ENCODE data around the gene AAK1. TPM values are rescaled to one million over a fixed set of nuclear protein-coding genes. Genes with fewer than 3 reads are reported as not detected.

Gene AAK1
- total RNA-seq, 4 donors from 2014 or later: 15.5 to 28.1 (median 24.4) TPM

- H3K4me3 ChIP-seq (ENCODE audit: low read depth, poor library complexity, severe bottlenecking): no peak overlapping the region
- intact Hi-C loops (cut with DNase I; ENCODE audit: low total_unique reads): no loop called here
- TF ChIP-seq, protein P1, sequence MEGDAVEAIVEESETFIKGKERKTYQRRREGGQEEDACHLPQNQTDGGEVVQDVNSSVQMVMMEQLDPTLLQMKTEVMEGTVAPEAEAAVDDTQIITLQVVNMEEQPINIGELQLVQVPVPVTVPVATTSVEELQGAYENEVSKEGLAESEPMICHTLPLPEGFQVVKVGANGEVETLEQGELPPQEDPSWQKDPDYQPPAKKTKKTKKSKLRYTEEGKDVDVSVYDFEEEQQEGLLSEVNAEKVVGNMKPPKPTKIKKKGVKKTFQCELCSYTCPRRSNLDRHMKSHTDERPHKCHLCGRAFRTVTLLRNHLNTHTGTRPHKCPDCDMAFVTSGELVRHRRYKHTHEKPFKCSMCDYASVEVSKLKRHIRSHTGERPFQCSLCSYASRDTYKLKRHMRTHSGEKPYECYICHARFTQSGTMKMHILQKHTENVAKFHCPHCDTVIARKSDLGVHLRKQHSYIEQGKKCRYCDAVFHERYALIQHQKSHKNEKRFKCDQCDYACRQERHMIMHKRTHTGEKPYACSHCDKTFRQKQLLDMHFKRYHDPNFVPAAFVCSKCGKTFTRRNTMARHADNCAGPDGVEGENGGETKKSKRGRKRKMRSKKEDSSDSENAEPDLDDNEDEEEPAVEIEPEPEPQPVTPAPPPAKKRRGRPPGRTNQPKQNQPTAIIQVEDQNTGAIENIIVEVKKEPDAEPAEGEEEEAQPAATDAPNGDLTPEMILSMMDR (IDR thresholded peaks at IDR 0.05): no peak
- TF ChIP-seq POLR2A (IDR thresholded peaks at IDR 0.05): no peak
- WGBS, 2 donors: 75 to 82% methylated on average over 7 of the region's 7 CpGs
- no peak for DNase-seq (ENCODE audit: low spot score in 2 of 2)
Observed at GRCh38 chr2:69517410-69517809, 126.1 kb downstream of the AAK1 start.

DNA sequence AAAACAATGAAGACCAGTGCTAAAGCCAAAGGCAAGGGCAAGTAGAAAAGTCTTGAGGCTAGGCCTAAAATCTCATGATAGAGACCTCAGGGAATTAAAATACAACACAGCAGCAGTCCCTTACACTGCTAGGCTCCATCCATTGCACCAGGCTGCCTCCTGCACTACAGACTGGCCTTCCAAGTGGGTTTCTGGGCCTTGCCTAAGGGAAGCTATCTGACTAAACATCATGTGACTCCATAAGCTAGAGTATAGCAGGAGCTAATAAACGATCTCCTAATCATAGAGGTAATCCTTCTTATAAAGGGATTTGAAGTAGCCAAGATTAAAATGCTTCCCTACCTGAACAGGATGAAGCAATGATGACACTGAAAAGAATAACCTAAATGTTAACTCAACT is 128.7 kb downstream of the AAK1 start:
- WGBS, 2 donors: 58 to 61% methylated on average over 1 of the region's 1 CpG
- no peak for DNase-seq (ENCODE audit: low spot score in 2 of 2)
- intact Hi-C loops (cut with DNase I; ENCODE audit: low total_unique reads): no loop called here
- no peak overlapping the region for H3K4me3 ChIP-seq (ENCODE audit: low read depth, poor library complexity, severe bottlenecking)
- no peak for TF ChIP-seq POLR2A (IDR thresholded peaks at IDR 0.05)
- TF ChIP-seq, protein P1 (IDR thresholded peaks at IDR 0.05): no peak

GRCh38 chr2:69514406-69514805 is 129.1 kb downstream of the AAK1 start:
- WGBS, 2 donors: 93 to 95% methylated on average over 2 of the region's 2 CpGs
- DNase-seq (ENCODE audit: low spot score in 2 of 2): no peak
- TF ChIP-seq, protein P1 (IDR thresholded peaks at IDR 0.05): no peak
- TF ChIP-seq POLR2A (IDR thresholded peaks at IDR 0.05): no peak

GRCh38 chr2:69512446-69512845 is 131.1 kb downstream of the AAK1 start:
- TF ChIP-seq, protein P1 (IDR thresholded peaks at IDR 0.05): no peak
- no peak for TF ChIP-seq POLR2A (IDR thresholded peaks at IDR 0.05)
- no peak for DNase-seq (ENCODE audit: low spot score in 2 of 2)
- no peak overlapping the region for H3K4me3 ChIP-seq (ENCODE audit: low read depth, poor library complexity, severe bottlenecking)
- intact Hi-C loops (cut with DNase I; ENCODE audit: low total_unique reads): no loop called here
- 89 to 90% methylated on average over 3 of the region's 3 CpGs for WGBS, 2 donors

More at GRCh38 chr2:69514406-69514805, 129.1 kb downstream of the AAK1 start:
- intact Hi-C loops (cut with DNase I; ENCODE audit: low total_unique reads): no loop called here
- no peak overlapping the region for H3K4me3 ChIP-seq (ENCODE audit: low read depth, poor library complexity, severe bottlenecking)

- DNase-seq (ENCODE audit: low spot score in 2 of 2): no peak
- intact Hi-C loops (cut with DNase I; ENCODE audit: low total_unique reads): no loop called here
- 47 to 49% methylated on average over 2 of the region's 2 CpGs for WGBS, 2 donors
Observed at GRCh38 chr2:69510204-69510603, 133.3 kb downstream of the AAK1 start.

DNA sequence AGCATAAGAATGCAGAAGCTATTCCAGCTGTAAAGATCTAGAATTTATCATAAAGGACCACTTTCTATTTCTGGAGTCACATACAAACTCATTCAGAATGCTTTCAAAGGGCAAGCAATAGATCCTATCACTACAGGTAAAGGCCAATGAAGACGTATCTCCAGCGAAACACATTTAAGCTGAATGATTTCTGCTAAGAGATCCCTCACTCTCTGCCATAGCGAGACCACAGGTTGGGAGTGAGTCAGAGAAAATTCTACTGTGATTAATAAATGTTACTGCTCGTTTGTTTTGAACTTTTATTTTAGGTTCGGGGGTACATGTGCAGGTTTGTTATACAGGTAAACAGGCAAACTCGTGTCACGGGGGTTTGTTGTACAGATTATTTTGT is 133.8 kb downstream of the AAK1 start:
- no peak overlapping the region for H3K4me3 ChIP-seq (ENCODE audit: low read depth, poor library complexity, severe bottlenecking)
- DNase-seq (ENCODE audit: low spot score in 2 of 2): no peak
- WGBS, 2 donors: 91 to 95% methylated on average over 7 of the region's 7 CpGs
- intact Hi-C loops (cut with DNase I; ENCODE audit: low total_unique reads): no loop called here
- TF ChIP-seq, protein P1 (IDR thresholded peaks at IDR 0.05): no peak
- TF ChIP-seq POLR2A (IDR thresholded peaks at IDR 0.05): no peak

More at GRCh38 chr2:69510204-69510603, 133.3 kb downstream of the AAK1 start:
- H3K4me3 ChIP-seq (ENCODE audit: low read depth, poor library complexity, severe bottlenecking): no peak overlapping the region
- TF ChIP-seq, protein P1 (IDR thresholded peaks at IDR 0.05): no peak
- no peak for TF ChIP-seq POLR2A (IDR thresholded peaks at IDR 0.05)

Measured in lower leg skin (tissue), 4 donors.